ENCODE data around the gene PLEKHH3. TPM values are rescaled to one million over a fixed set of nuclear protein-coding genes. Genes with fewer than 3 reads are reported as not detected.

The PLEKHH3 gene
- total RNA-seq, 2 donors from 2014 or later: 13.7 to 24.3 TPM

GRCh38 chr17:42720996-42721583, 44.3 kb upstream of the PLEKHH3 start:
- no peak overlapping the region for H3K27ac Mint-ChIP-seq
- no peaks in the 10 kb centered on the region for H3K4me1 ChIP-seq (ENCODE audit: control insufficient read depth, insufficient read depth, low read length)
- no peak overlapping the region for H3K4me3 Mint-ChIP-seq
- H3K9ac ChIP-seq (ENCODE audit: extremely low read depth, low read length, poor library complexity, severe bottlenecking): no peak overlapping the region
- no peak overlapping the region for H3K4me3 ChIP-seq (ENCODE audit: low read length)
- no peak for DNase-seq
- H3K27ac ChIP-seq (ENCODE audit: low read depth, low read length): no peak overlapping the region
- peak; percentile 85 for TF ChIP-seq CTCF (conservative IDR thresholded peaks at IDR 0.05)
- peaks cover 44% of the 10 kb centered on the region for H3K36me3 Mint-ChIP-seq (ENCODE audit: low read depth)
- H3K9me3 ChIP-seq (ENCODE audit: control insufficient read depth, low read length): no peaks in the 10 kb centered on the region
- no peaks in the 10 kb centered on the region for H3K27me3 ChIP-seq (ENCODE audit: control insufficient read depth, insufficient read depth, low read length, poor library complexity, severe bottlenecking)
- no peaks in the 10 kb centered on the region for H3K9me3 Mint-ChIP-seq
- no peaks in the 10 kb centered on the region for H3K4me1 Mint-ChIP-seq
- H3K36me3 ChIP-seq (ENCODE audit: control insufficient read depth, insufficient read depth, low read length): peaks cover 33% of the 10 kb centered on the region
- WGBS, 2 experiments (ENCODE audit: insufficient coverage in 1 of 2, insufficient read length in 1 of 2): 0 to 54% methylated on average over 1 to 2 of the region's 2 CpGs
- no peaks in the 10 kb centered on the region for H3K27me3 Mint-ChIP-seq (ENCODE audit: insufficient read depth)

GRCh38 chr17:42709561-42709960, 32.8 kb upstream of the PLEKHH3 start:
- no peaks in the 10 kb centered on the region for H3K9me3 Mint-ChIP-seq
- H3K4me1 Mint-ChIP-seq: no peaks in the 10 kb centered on the region
- Histone ChIP-seq H3K9ac (ENCODE audit: extremely low read depth, low read length, poor library complexity, severe bottlenecking) (no peak overlapping the region), H3K9me3 (ENCODE audit: control insufficient read depth, low read length) (no peaks in the 10 kb centered on the region), H3K4me3 (ENCODE audit: low read length) (no peak overlapping the region), H3K27ac (ENCODE audit: low read depth, low read length) (no peak overlapping the region), H3K4me1 (ENCODE audit: control insufficient read depth, insufficient read depth, low read length) (peaks cover 13% of the 10 kb centered on the region), H3K27me3 (ENCODE audit: control insufficient read depth, insufficient read depth, low read length, poor library complexity, severe bottlenecking) (no peaks in the 10 kb centered on the region), H3K36me3 (ENCODE audit: control insufficient read depth, insufficient read depth, low read length) (peaks cover 41% of the 10 kb centered on the region)
- DNase-seq: no peak
- H3K27me3 Mint-ChIP-seq (ENCODE audit: insufficient read depth): no peaks in the 10 kb centered on the region
- H3K36me3 Mint-ChIP-seq (ENCODE audit: low read depth): peaks cover 54% of the 10 kb centered on the region
- WGBS, 2 experiments (ENCODE audit: insufficient coverage in 1 of 2, insufficient read length in 1 of 2): 91 to 100% methylated on average over 2 of the region's 2 CpGs
- no peak overlapping the region for H3K4me3 Mint-ChIP-seq
- no peak overlapping the region for H3K27ac Mint-ChIP-seq
- no peak for TF ChIP-seq CTCF (conservative IDR thresholded peaks at IDR 0.05)

- Histone ChIP-seq H3K4me1 (ENCODE audit: control insufficient read depth, insufficient read depth, low read length) (peaks cover 13% of the 10 kb centered on the region), H3K36me3 (ENCODE audit: control insufficient read depth, insufficient read depth, low read length) (peaks cover 40% of the 10 kb centered on the region), H3K9me3 (ENCODE audit: control insufficient read depth, low read length) (no peaks in the 10 kb centered on the region), H3K4me3 (ENCODE audit: low read length) (no peak overlapping the region), H3K27me3 (ENCODE audit: control insufficient read depth, insufficient read depth, low read length, poor library complexity, severe bottlenecking) (no peaks in the 10 kb centered on the region), H3K9ac (ENCODE audit: extremely low read depth, low read length, poor library complexity, severe bottlenecking) (no peak overlapping the region), H3K27ac (ENCODE audit: low read depth, low read length) (no peak overlapping the region)
- WGBS, 2 experiments (ENCODE audit: insufficient coverage in 1 of 2, insufficient read length in 1 of 2): 93 to 95% methylated on average over 3 of the region's 3 CpGs
- no peak overlapping the region for H3K4me3 Mint-ChIP-seq
- H3K27me3 Mint-ChIP-seq (ENCODE audit: insufficient read depth): no peaks in the 10 kb centered on the region
- no peak overlapping the region for H3K27ac Mint-ChIP-seq
- no peak for TF ChIP-seq CTCF (conservative IDR thresholded peaks at IDR 0.05)
- no peaks in the 10 kb centered on the region for H3K4me1 Mint-ChIP-seq
- peaks cover 63% of the 10 kb centered on the region for H3K36me3 Mint-ChIP-seq (ENCODE audit: low read depth)
- H3K9me3 Mint-ChIP-seq: no peaks in the 10 kb centered on the region
- no peak for DNase-seq
Measured at GRCh38 chr17:42708588-42708987, 31.8 kb upstream of the PLEKHH3 start.

All from endodermal cell (in vitro differentiated cells).